GM12878 (cell line): Measurements from ENCODE around the gene DEFB124. TPM values are rescaled to one million over a fixed set of nuclear protein-coding genes. Genes with fewer than 3 reads are reported as not detected.
"Not testable (repeated sequence)": the region's sequence is repeated elsewhere in the genome, so short reads cannot be mapped to it uniquely, and the experiment has no call there.

Source experiments
- ATAC-seq: fragments of 200-7000 bp; cut with Tn5 transposase; 3 replicates; pipeline ENCODE4 v1.9.1; 2020; ENCODE audit warnings: mild to moderate bottlenecking, moderate library complexity
- BruUV-seq: library from RNA; stranded (reverse); fragments of 400-500 nt; replicated peaks from 2 replicates; lab custom pipeline; 2021; lab: Mats Ljungman, UMichigan
- CTCF ChIA-PET: fragments of 300-600 bp; sonication (Branson Sonifier 250); formaldehyde crosslinking; extraction: SDS; loops from one replicate; lab custom pipeline; 2021; ENCODE audit warnings: inconsistent platforms; lab: Yijun Ruan, JAX
- POLR2A ChIA-PET: fragments of 350-600 bp; formaldehyde crosslinking; extraction: SDS; loops from one replicate; lab custom pipeline; 2021; ENCODE audit warnings: inconsistent platforms; lab: Charles Lee
- RAD21 ChIA-PET: fragments of 300-600 bp; sonication (Branson Sonifier 250); formaldehyde crosslinking; loops from one replicate; lab custom pipeline; 2023; ENCODE audit warnings: antibody characterized with exemption; ENCODE audit not compliant: unreplicated experiment; lab: Charles Lee
- SMC1A ChIA-PET: fragments of 300-600 bp; sonication (Branson Sonifier 250); formaldehyde crosslinking; loops from one replicate; lab custom pipeline; 2023; ENCODE audit not compliant: unreplicated experiment, uncharacterized antibody; lab: Charles Lee
- DNase-seq: peaks from one replicate; pipeline ENCODE4 v3.0.0-alpha.2; 2011; ENCODE audit warnings: low read depth, low spot score
- FAIRE-seq: peaks from 3 replicates; lab custom pipeline; 2011; peaks lifted over from hg19 to GRCh38; lab: Jason Lieb, UNC
- H2AFZ ChIP-seq: 2 replicates; pipeline ENCODE4 v1.6.0; 2011; ENCODE audit warnings: low read depth, low read length, control low read depth; ENCODE audit not compliant: control insufficient read depth
- H3K27ac ChIP-seq: 2 replicates; pipeline ENCODE4 v1.5.1; 2011; ENCODE audit warnings: control low read depth; ENCODE audit not compliant: control insufficient read depth, insufficient read depth
- H3K27me3 ChIP-seq, 2 experiments: replicated peaks in 1 of 2; 2 replicates each; pipeline versions ENCODE4 v1.6.0 to v1.6.1; 2011; ENCODE audit warnings: low read length in 1 of 2; ENCODE audit not compliant: control insufficient read depth in 2 of 2, insufficient read depth in 2 of 2
- H3K36me3 ChIP-seq, 2 experiments: 2 replicates each; pipeline ENCODE4 v1.5.1; 2011; ENCODE audit warnings: low read length in 1 of 2; ENCODE audit not compliant: control insufficient read depth in 2 of 2, insufficient read depth in 2 of 2
- H3K4me1 ChIP-seq: 2 replicates; pipeline ENCODE4 v1.6.1; 2011; ENCODE audit warnings: mild to moderate bottlenecking, low read length, moderate library complexity, mixed read lengths; ENCODE audit not compliant: control insufficient read depth, insufficient read depth
- H3K4me2 ChIP-seq: 2 replicates; pipeline ENCODE4 v1.6.0; 2011; ENCODE audit warnings: control low read depth; ENCODE audit not compliant: control insufficient read depth, insufficient read depth
- H3K4me3 ChIP-seq: fragments of 200-600 bp; sonication (generic); 2 replicates; pipeline ENCODE4 v1.5.1; 2016
- H3K79me2 ChIP-seq: 2 replicates; pipeline ENCODE4 v1.6.0; 2011; ENCODE audit warnings: low read length; ENCODE audit not compliant: control insufficient read depth, insufficient read depth
- H3K9ac ChIP-seq: 2 replicates; pipeline ENCODE4 v1.8.0; 2011; ENCODE audit warnings: low read length, control low read depth, mixed read lengths; ENCODE audit not compliant: control insufficient read depth, insufficient read depth
- H3K9me3 ChIP-seq: replicated peaks from 3 replicates; pipeline ENCODE4 v1.5.1; 2011; ENCODE audit warnings: mild to moderate bottlenecking, low read length; ENCODE audit not compliant: control insufficient read depth, insufficient read depth
- H4K20me1 ChIP-seq: 2 replicates; pipeline ENCODE4 v1.6.0; 2011; ENCODE audit not compliant: control insufficient read depth, insufficient read depth
- CBX5 ChIP-seq: sonication (generic); IDR thresholded peaks from 2 replicates; pipeline ENCODE4 v1.6.1; 2016; ENCODE audit warnings: low read depth, moderate library complexity, mild to moderate bottlenecking, inconsistent platforms
- CTCF ChIP-seq, 3 experiments: IDR thresholded peaks in 2 of 3; conservative IDR thresholded peaks in 1 of 3; 2 replicates each; pipeline ENCODE4 v1.5.1; 2011; ENCODE audit warnings: low read depth in 3 of 3, low read length in 3 of 3, mild to moderate bottlenecking in 3 of 3, control low read depth in 2 of 3, moderate library complexity in 2 of 3, inconsistent platforms in 1 of 3, mixed read lengths in 1 of 3; ENCODE audit not compliant: control insufficient read depth in 2 of 3, insufficient read depth in 1 of 3; ENCODE audit errors: extremely low read depth in 1 of 3
- E2F4 ChIP-seq: IDR thresholded peaks from 2 replicates; pipeline ENCODE4 v1.6.1; 2012; ENCODE audit warnings: low read depth, low read length, improper control_type of control experiment
- HCFC1 ChIP-seq: fragments of 150-350 bp; IDR thresholded peaks from 2 replicates; pipeline ENCODE4 v1.6.1; 2014; ENCODE audit warnings: low read length
- HDAC2 ChIP-seq: fragments of 200-600 bp; sonication (generic); IDR thresholded peaks from 2 replicates; pipeline ENCODE4 v1.6.1; 2017
- HDGF ChIP-seq: fragments of 450-650 bp; IDR thresholded peaks from 2 replicates; pipeline ENCODE4 v1.6.1; 2016; ENCODE audit warnings: antibody characterized with exemption
- JUND ChIP-seq: IDR thresholded peaks from 2 replicates; pipeline ENCODE4 v1.6.1; 2012; ENCODE audit warnings: low read depth, mild to moderate bottlenecking, low read length, improper control_type of control experiment, moderate library complexity
- LARP7 ChIP-seq: fragments of 450-650 bp; IDR thresholded peaks from 2 replicates; pipeline ENCODE4 v1.6.1; 2017; ENCODE audit warnings: mild to moderate bottlenecking
- NFIC ChIP-seq: IDR thresholded peaks from 2 replicates; pipeline ENCODE4 v1.6.1; 2012; ENCODE audit warnings: low read depth, mild to moderate bottlenecking, inconsistent platforms, low read length, moderate library complexity
- PAX5 ChIP-seq: IDR thresholded peaks from 2 replicates; pipeline ENCODE4 v1.6.1; 2011; ENCODE audit warnings: low read depth, low read length, borderline replicate concordance
- POLR2AphosphoS5 ChIP-seq: IDR thresholded peaks from 2 replicates; pipeline ENCODE4 v1.6.1; 2011; ENCODE audit warnings: mild to moderate bottlenecking, low read length, inconsistent platforms
- STAT1 ChIP-seq: fragments of 450-650 bp; conservative IDR thresholded peaks from 2 replicates; pipeline ENCODE4 v1.6.1; 2014; ENCODE audit warnings: antibody characterized with exemption, mild to moderate bottlenecking
- SUPT20H ChIP-seq: IDR thresholded peaks from 2 replicates; pipeline ENCODE4 v1.6.1; 2011; ENCODE audit warnings: low read depth, mild to moderate bottlenecking, low read length, moderate library complexity, borderline replicate concordance; ENCODE audit not compliant: control insufficient read depth
- TARDBP ChIP-seq: IDR thresholded peaks from 2 replicates; pipeline ENCODE4 v1.6.1; 2016; ENCODE audit warnings: borderline replicate concordance
- TBL1XR1 ChIP-seq: IDR thresholded peaks from 2 replicates; pipeline ENCODE4 v1.6.1; 2012; ENCODE audit warnings: low read depth, low read length, improper control_type of control experiment
- ZNF217 ChIP-seq: fragments of 450-650 bp; IDR thresholded peaks from 2 replicates; pipeline ENCODE4 v1.6.1; 2017; ENCODE audit warnings: antibody characterized with exemption, mild to moderate bottlenecking
- WGBS: methylation state at CpG from one replicate; pipeline ENCODE4 v1.1.6; 2016; ENCODE audit warnings: low lambda C conversion rate; ENCODE audit not compliant: insufficient replicate concordance, insufficient coverage; ENCODE audit errors: missing lambda C conversion rate; 5-methylcytosine and 5-hydroxymethylcytosine counted together
- in situ Hi-C: fragments of 300-500 bp; cut with MboI; formaldehyde crosslinking; loops from 9 replicates; pipeline ENCODE4 v1.14.3; 2018; ENCODE audit warnings: mixed read lengths
- intact Hi-C: fragments of 100-400 bp; cut with micrococcal nuclease; formaldehyde crosslinking; loops from one replicate; pipeline ENCODE4 v1.14.2; 2022; ENCODE audit not compliant: unreplicated experiment
- polyA plus RNA-seq, 11 experiments: library from polyadenylated mRNA; depleted of rRNA in 4 of 11; unstranded in 6 of 11; stranded (reverse) in 5 of 11; fragments of >200 nt; fragmentation: Nextera tagmentation in 4 of 11; fragmentation: Illumina TruSeq in 1 of 11; extraction: Ambion mirVana in 4 of 11; extraction: Trizol in 1 of 11; gene quantifications; 1 replicate in 1 of 11; 2 replicates in 10 of 11; pipeline versions ENCODE4 v1.2.1 to v1.2.3, GENCODE V29; 2011 to 2016; ENCODE audit warnings: inconsistent platforms in 2 of 11, missing spikeins in 2 of 11, low read depth in 1 of 11
- total RNA-seq, 4 experiments: library from RNA; depleted of rRNA in 3 of 4; stranded (reverse); fragments of >200 nt in 3 of 4; fragmentation: Illumina TruSeq in 1 of 4; extraction: Trizol in 1 of 4; gene quantifications; 2 replicates each; pipeline versions ENCODE4 v1.2.1 to v1.2.3, GENCODE V29; 2013 to 2021

The DEFB124 gene
- total and polyA plus RNA-seq, 10 of the 15 experiments (the other 5 are each of a cell fraction or from before 2014, with no cell fraction given): not detected

- peaks cover 0 to 11% of the 10 kb centered on the region in 2 experiments; a peak in 2 of 4 replicates for H3K36me3 ChIP-seq
- H3K9me3 ChIP-seq, H2AFZ ChIP-seq, H3K27me3 ChIP-seq, H4K20me1 ChIP-seq, FAIRE-seq, H3K27ac ChIP-seq, DNase-seq, in situ Hi-C loops, intact Hi-C loops, H3K4me2 ChIP-seq, H3K4me1 ChIP-seq, POLR2A ChIA-PET, BruUV-seq, H3K9ac ChIP-seq, ATAC-seq, H3K4me3 ChIP-seq: not testable (repeated sequence)
- RAD21 ChIA-PET: interaction anchor here (0.9 to 1.1 kb wide), 2 partner anchors 18 to 91 kb away, joined by 3 to 4 read pairs; no protein-coding TSS in a partner anchor
- WGBS: 88% methylated on average over 7 of the region's 7 CpGs
- CTCF ChIA-PET: interaction anchor here (0.7 to 2.2 kb wide), 7 partner anchors 19 to 202 kb away, joined by 3 to 9 read pairs (median 3); no protein-coding TSS in a partner anchor
- H3K79me2 ChIP-seq: peaks cover 50% of the 10 kb centered on the region
- SMC1A ChIA-PET: interaction anchor here (0.6 to 1.8 kb wide), 2 partner anchors 11 to 40 kb away, joined by 3 to 6 read pairs; no protein-coding TSS in a partner anchor
Observed at GRCh38 chr20:31521267-31521666, 46.3 kb upstream of the DEFB124 start.

- Histone ChIP-seq H3K4me2 (peak overlapping the region; percentile 85), H3K4me1 (peaks cover 10% of the 10 kb centered on the region), H3K36me3 (0 out of 4 replicates have a peak, but pooled peaks cover 0 to 2% of the 10 kb centered on the region in 2 experiments), H4K20me1 (no peaks in the 10 kb centered on the region), H3K27me3 (no peaks in the 10 kb centered on the region), H3K9me3 (no peaks in the 10 kb centered on the region), H3K9ac (no peak overlapping the region), H3K79me2 (peaks cover 59% of the 10 kb centered on the region), H3K4me3 (peak overlapping the region; percentile 90; the same call in 1 of the 2 replicates), H2AFZ (no peak overlapping the region), H3K27ac (peak overlapping the region; percentile 4; the same call in 1 of the 2 replicates)
- WGBS: 98% methylated on average over 4 of the region's 4 CpGs
- intact Hi-C loops: loop anchor here (5.0 kb wide), 1 partner anchor 205 kb away; the partner anchor contains the start of gene BCL2L1
- FAIRE-seq: no peak
- CTCF ChIA-PET: no interaction called here
- POLR2A ChIA-PET: no interaction called here
- in situ Hi-C loops: no loop called here
- SMC1A ChIA-PET: no interaction called here
- no TSS peak for BruUV-seq
- ATAC-seq: no peak; the same call in 2 of the 3 replicates
- RAD21 ChIA-PET: interaction anchor here (0.6 kb wide), 1 partner anchor 95 kb away, joined by 3 read pairs; no protein-coding TSS in a partner anchor
- DNase-seq: no peak
- TF ChIP-seq ZNF217 (no peak), STAT1 (no peak), JUND (no peak), HDAC2 (no peak), HCFC1 (no peak), SUPT20H (no peak), NFIC (no peak), CTCF (IDR thresholded peaks at IDR 0.05 in 2 of 3, conservative IDR thresholded peaks at IDR 0.05 in 1 of 3; ENCODE audit: control insufficient read depth in 2 of 3, extremely low read depth in 1 of 3, insufficient read depth in 1 of 3, low read depth in 3 of 3, low read length in 3 of 3) (peak in 1 of 3 experiments; percentile 10; a peak in 2 of 6 replicates), TBL1XR1 (no peak), PAX5 (no peak), LARP7 (no peak), POLR2AphosphoS5 (peak; percentile 5; the same call in 1 of the 2 replicates), HDGF (no peak), CBX5 (no peak), E2F4 (no peak), TARDBP (no peak)
Observed at GRCh38 chr20:31517373-31517772, 42.4 kb upstream of the DEFB124 start.
